Sciatic nerve (tissue), 2 donors: Measurements from ENCODE around the gene OR6C65. TPM values are rescaled to one million over a fixed set of nuclear protein-coding genes. Genes with fewer than 3 reads are reported as not detected.
"Not testable (repeated sequence)": the region's sequence is repeated elsewhere in the genome, so short reads cannot be mapped to it uniquely, and the experiment has no call there.

ENCODE experiments used
- ATAC-seq: fragments of 200-7000 bp; cut with Tn5 transposase; one replicate; pipeline ENCODE4 v1.9.1; 2020; ENCODE audit warnings: mild to moderate bottlenecking, moderate library complexity
- DNase-seq: peaks from one replicate; pipeline ENCODE4 v3.0.0-alpha.2; 2020; ENCODE audit warnings: low spot score
- intact Hi-C: fragments of 100-400 bp; cut with DNase I; formaldehyde crosslinking; loops from one replicate; pipeline ENCODE4 v1.14.2; 2022
- total RNA-seq: library from RNA; stranded (reverse); fragmentation: NEBNext Ultra II Directional; extraction: Animal tissue kit (Norgen Biotek cat#: 25700); gene quantifications from one replicate; pipeline ENCODE4 v1.2.1, GENCODE V29; 2021
- donor health status: DM: no; HTN: no; CAD: no.
- donor health status: DM: no; HTN: no; CAD: no.

Gene OR6C65
- total RNA-seq, 1 donor from 2014 or later: not detected

DNA sequence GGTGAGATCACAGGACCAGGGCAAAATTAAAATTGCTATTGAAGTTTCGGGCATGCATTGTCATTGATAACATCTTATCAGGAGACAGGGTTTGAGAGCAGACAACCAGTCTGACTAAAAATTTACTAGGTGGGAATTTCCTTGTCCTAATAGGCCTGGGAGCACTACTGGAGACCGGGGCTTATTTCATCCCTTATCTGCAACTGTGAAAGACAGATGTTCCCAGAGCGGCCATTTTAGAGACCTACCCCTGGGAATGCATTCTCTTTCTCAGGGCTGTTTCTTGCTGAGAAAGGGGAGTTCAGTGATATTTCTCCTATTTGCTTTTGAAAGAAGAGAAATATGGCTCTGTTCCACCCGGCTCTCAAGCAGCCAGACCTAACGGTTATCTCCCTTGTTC is 40.9 kb downstream of the OR6C65 start:
- ATAC-seq, intact Hi-C loops, DNase-seq: not testable (repeated sequence)

DNA sequence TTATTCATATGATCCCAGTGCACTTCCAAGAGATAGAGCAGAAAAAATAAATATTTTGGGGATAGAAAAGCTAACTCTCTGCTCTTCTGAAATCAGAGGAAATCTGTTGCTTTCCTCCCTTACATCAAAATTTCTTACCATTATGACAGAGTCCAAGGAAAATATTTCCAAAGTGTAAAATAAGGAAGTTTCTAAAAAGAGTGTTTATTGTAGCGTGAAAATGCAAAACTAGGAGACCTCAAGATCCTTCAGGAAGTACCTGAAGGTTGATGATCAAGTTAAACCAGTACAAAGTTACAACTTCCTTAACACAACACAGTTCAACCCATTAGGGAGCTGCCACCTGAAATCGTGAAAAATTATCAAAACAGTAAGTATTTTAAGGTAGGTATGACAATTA is 43.4 kb downstream of the OR6C65 start, which contains the start of gene OR6C2:
TSS of gene OR6C2 (plus strand) at position 301 of the 400 bp plus-strand sequence. CDS start 8,138 bp downstream, outside the sequence.
- DNase-seq (no peak), ATAC-seq (no peak)
- intact Hi-C loops: no loop called here

DNA sequence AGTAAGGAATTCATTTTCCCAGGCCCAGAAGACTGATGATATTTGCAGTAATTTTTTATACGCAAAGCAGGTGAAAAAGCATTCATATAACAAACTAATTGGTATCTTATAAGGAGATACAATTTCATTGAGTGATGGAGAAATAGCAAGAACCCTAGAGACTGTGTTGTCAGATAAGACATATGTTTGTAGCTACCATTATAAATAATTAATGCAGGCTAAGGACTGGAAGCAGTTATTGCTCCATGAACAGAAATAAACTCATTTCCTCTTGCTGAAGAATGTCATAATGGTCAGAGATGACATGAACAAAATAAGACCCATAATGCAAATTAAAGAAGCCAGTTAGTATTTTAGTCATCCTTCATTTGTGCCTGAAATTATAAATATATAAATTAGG is 45.0 kb downstream of the OR6C65 start:
- ATAC-seq (no peak), DNase-seq (no peak)
- intact Hi-C loops: no loop called here

DNA sequence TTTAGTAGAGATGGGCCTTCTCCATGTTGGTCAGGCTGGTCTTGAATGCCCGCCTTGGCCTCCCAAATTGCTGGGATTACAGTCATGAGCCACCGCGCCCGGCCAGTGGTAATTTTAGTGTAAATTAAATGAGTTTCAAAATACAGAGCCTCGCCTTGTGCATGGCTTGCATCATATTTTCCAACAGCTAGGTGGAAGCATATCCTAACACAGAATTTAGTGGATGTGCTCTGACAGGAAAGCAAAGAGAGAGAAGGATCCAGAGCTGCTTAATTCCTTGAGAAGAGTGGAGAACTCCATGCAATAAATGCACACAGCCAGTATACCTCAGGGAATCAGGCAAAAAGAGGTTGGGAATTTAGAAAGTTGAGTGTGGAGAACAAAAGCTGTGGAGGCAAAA is 46.0 kb downstream of the OR6C65 start:
- no peak for DNase-seq
- no peak for ATAC-seq
- intact Hi-C loops: no loop called here

DNA sequence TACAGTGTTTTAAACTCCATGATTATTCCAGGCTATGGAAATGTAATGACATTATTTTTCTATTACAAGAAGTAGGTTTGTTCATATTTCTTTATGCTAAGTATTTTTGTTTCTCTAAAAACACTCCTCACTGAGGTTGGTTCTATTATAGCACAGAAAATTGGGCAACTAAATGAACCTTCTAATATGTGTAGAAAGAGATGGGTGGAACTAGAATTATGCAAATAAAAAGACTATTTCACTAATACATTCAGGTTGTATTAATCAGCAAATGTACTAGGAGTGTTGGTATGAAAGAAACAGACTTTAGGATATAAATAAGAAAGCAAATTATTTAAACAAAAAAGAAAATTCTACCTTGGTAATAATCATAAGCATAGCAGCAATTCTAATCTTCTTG is 48.5 kb downstream of the OR6C65 start:
- ATAC-seq (no peak), DNase-seq (no peak)
- intact Hi-C loops: no loop called here

Other genes with a start within 250 kb of the OR6C65 start
- not detected for gene OR10A7, start 179.5 kb upstream of the OR6C65 start, total RNA-seq
- gene OR6C74, start 155.9 kb upstream of the OR6C65 start, total RNA-seq: not detected
- gene OR6C6, start 104.0 kb upstream of the OR6C65 start, total RNA-seq: not detected
- gene OR6C1, start 86.2 kb upstream of the OR6C65 start, total RNA-seq: not detected
- not detected for gene OR6C3, start 69.8 kb upstream of the OR6C65 start, total RNA-seq
- not detected for gene OR6C75, start 37.6 kb upstream of the OR6C65 start, total RNA-seq
- gene OR6C76, start 25.7 kb downstream of the OR6C65 start, total RNA-seq: not detected
- gene OR6C2, start 43.5 kb downstream of the OR6C65 start, total RNA-seq: not detected
- not detected for gene OR6C70, start 69.6 kb downstream of the OR6C65 start, total RNA-seq
- gene OR6C68, start 91.8 kb downstream of the OR6C65 start, total RNA-seq: not detected
- gene OR6C4, start 149.1 kb downstream of the OR6C65 start, total RNA-seq: not detected
- gene OR2AP1, start 171.9 kb downstream of the OR6C65 start, total RNA-seq: not detected
- gene OR10P1, start 236.4 kb downstream of the OR6C65 start, total RNA-seq: not detected